ENCODE measurements around the gene GRAP2. TPM values are rescaled to one million over a fixed set of nuclear protein-coding genes. Genes with fewer than 3 reads are reported as not detected.

The GRAP2 gene
- total and polyA plus RNA-seq, 9 of the 15 experiments (the other 6 are each of a cell fraction or from before 2014, with no cell fraction given): 4.8 to 88.7 (median 60.4) TPM

GRCh38 chr22:39896313-39896996 lies 4.4 kb upstream of the GRAP2 start:
- Histone ChIP-seq H4K20me1 (replicated peaks; ENCODE audit: control insufficient read depth, insufficient read depth, low read length) (no peaks in the 10 kb centered on the region), H3K27ac (ENCODE audit: extremely low read depth, low read depth, low read length) (no peak overlapping the region), H3K27me3 (ENCODE audit: control insufficient read depth in 2 of 2, insufficient read depth in 2 of 2, low read length in 2 of 2) (no peaks in the 10 kb centered on the region), H3K9ac (ENCODE audit: insufficient read depth in 1 of 2, low read depth in 2 of 2, low read length in 2 of 2) (no peak overlapping the region), H3K9me3 (replicated peaks; ENCODE audit: control insufficient read depth, insufficient read depth, low read depth, low read length) (no peaks in the 10 kb centered on the region), H3K79me2 (ENCODE audit: control insufficient read depth, insufficient read depth, low read length) (peaks cover 6% of the 10 kb centered on the region; the same call in 1 of the 3 replicates), H3K4me2 (ENCODE audit: insufficient read depth, low read length) (no peak overlapping the region), H2AFZ (ENCODE audit: low read depth, low read length) (peak overlapping the region; percentile 50), H3K4me3 (no peak overlapping the region), H3K36me3 (ENCODE audit: control insufficient read depth, insufficient read depth, low read length) (no peaks in the 10 kb centered on the region), H3K9me1 (ENCODE audit: control insufficient read depth, insufficient read depth, low read length) (no peaks in the 10 kb centered on the region), H3K4me1 (replicated peaks in 1 of 2; ENCODE audit: control insufficient read depth in 2 of 2, insufficient read depth in 2 of 2, low read length in 2 of 2) (peaks cover 5 to 9% of the 10 kb centered on the region in 2 experiments; a peak in 1 of 5 replicates)
- FAIRE-seq (no peak), ATAC-seq (no peak), DNase-seq (ENCODE audit: extremely low read depth in 1 of 4, low spot score in 3 of 4) (no peak)
- POLR2A ChIA-PET: interaction anchor here (0.5 to 1.0 kb wide), 2 partner anchors 252 to 374 kb away, joined by 3 read pairs; no protein-coding TSS in a partner anchor
- in situ Hi-C loops (cut with MboI) (no loop called here), intact Hi-C loops (cut with micrococcal nuclease) (no loop called here)
- BruUV-seq (replicated peaks): no TSS peak
- CTCF ChIA-PET (ENCODE audit: low intra/inter-chr PET ratio): no interaction called here
- TF ChIP-seq CHD2 (IDR thresholded peaks at IDR 0.05; ENCODE audit: low read depth, low read length) (no peak), CBX1 (IDR thresholded peaks at IDR 0.05; ENCODE audit: low read depth) (no peak), RHOXF2B (CRISPR knock-in tag; conservative IDR thresholded peaks at IDR 0.05) (no peak)
- 66% methylated on average over 6 of the region's 6 CpGs for WGBS (ENCODE audit: insufficient coverage, low coverage, missing lambda C conversion rate)

DNA sequence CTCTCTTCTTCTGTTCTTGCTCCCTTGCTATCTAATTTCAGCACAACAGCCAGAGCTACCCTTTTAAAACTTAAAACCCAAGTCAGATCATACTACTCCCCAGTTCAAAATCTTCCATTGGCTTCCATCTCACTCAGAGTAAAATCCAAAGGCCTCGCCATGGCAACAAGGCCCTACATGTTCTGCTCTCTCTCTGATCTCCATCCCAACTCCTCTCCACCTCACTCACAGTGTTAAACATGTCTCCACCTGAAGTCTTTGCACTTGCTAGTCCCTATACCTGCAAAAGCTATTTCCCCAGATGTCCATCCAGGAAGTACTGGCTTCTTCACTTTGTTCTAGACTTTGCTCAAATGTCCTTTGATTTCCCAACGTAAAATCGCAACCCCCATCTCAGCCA lies 3.0 kb upstream of the GRAP2 start:
- 79% methylated on average over 3 of the region's 3 CpGs for WGBS (ENCODE audit: insufficient coverage, low coverage, missing lambda C conversion rate)
- DNase-seq (ENCODE audit: extremely low read depth in 1 of 4, low spot score in 3 of 4) (no peak), ATAC-seq (no peak), FAIRE-seq (no peak)
- no peaks in the 10 kb centered on the region for H3K9me3 ChIP-seq (replicated peaks; ENCODE audit: control insufficient read depth, insufficient read depth, low read depth, low read length)
- H3K36me3 ChIP-seq (ENCODE audit: control insufficient read depth, insufficient read depth, low read length): no peaks in the 10 kb centered on the region
- H3K4me2 ChIP-seq (ENCODE audit: insufficient read depth, low read length): no peak overlapping the region
- H3K9ac ChIP-seq (ENCODE audit: insufficient read depth in 1 of 2, low read depth in 2 of 2, low read length in 2 of 2): no peak overlapping the region
- no peak overlapping the region for H3K4me3 ChIP-seq
- H3K27ac ChIP-seq (ENCODE audit: extremely low read depth, low read depth, low read length): no peak overlapping the region
- intact Hi-C loops (cut with micrococcal nuclease) (no loop called here), in situ Hi-C loops (cut with MboI) (no loop called here)
- peaks cover 5 to 9% of the 10 kb centered on the region in 2 experiments; a peak in 2 of 5 replicates for H3K4me1 ChIP-seq (replicated peaks in 1 of 2; ENCODE audit: control insufficient read depth in 2 of 2, insufficient read depth in 2 of 2, low read length in 2 of 2)
- H3K79me2 ChIP-seq (ENCODE audit: control insufficient read depth, insufficient read depth, low read length): peaks cover 19% of the 10 kb centered on the region; the same call in 2 of the 3 replicates
- H4K20me1 ChIP-seq (replicated peaks; ENCODE audit: control insufficient read depth, insufficient read depth, low read length): no peaks in the 10 kb centered on the region
- no TSS peak for BruUV-seq (replicated peaks)
- no peaks in the 10 kb centered on the region for H3K27me3 ChIP-seq (ENCODE audit: control insufficient read depth in 2 of 2, insufficient read depth in 2 of 2, low read length in 2 of 2)
- ChIA-PET POLR2A (interaction anchor here (0.6 kb wide), 1 partner anchor 12 kb away, joined by 4 read pairs; no protein-coding TSS in a partner anchor), CTCF (ENCODE audit: low intra/inter-chr PET ratio) (no interaction called here)
- no peaks in the 10 kb centered on the region for H3K9me1 ChIP-seq (ENCODE audit: control insufficient read depth, insufficient read depth, low read length)
- H2AFZ ChIP-seq (ENCODE audit: low read depth, low read length): no peak overlapping the region
- TF ChIP-seq SMAD3 (CRISPR knock-in tag; conservative IDR thresholded peaks at IDR 0.05): no peak
- no peak for TF ChIP-seq TAL1 (IDR thresholded peaks at IDR 0.05)
- TF ChIP-seq RFX1 (IDR thresholded peaks at IDR 0.05): peak; percentile 58
- TF ChIP-seq SRSF3 (IDR thresholded peaks at IDR 0.05; ENCODE audit: insufficient read depth, low read length): no peak
- TF ChIP-seq EWSR1 (IDR thresholded peaks at IDR 0.05; ENCODE audit: borderline replicate concordance, low read depth, partially characterized antibody): no peak
- TF ChIP-seq ZNF395 (CRISPR knock-in tag; IDR thresholded peaks at IDR 0.05): no peak

All from K562 (cell line).